Frontal cortex (tissue), 4 donors: ENCODE measurements around the gene ZNF442. TPM values are rescaled to one million over a fixed set of nuclear protein-coding genes. Genes with fewer than 3 reads are reported as not detected.
"Not testable (repeated sequence)": the region's sequence is repeated elsewhere in the genome, so short reads cannot be mapped to it uniquely, and the experiment has no call there.

Source experiments
- DNase-seq, 2 donors: peaks; one replicate each; pipeline ENCODE4 v3.0.0; 2012; ENCODE audit warnings: low spot score in 2 of 2
- FAIRE-seq: peaks from 2 replicates; lab custom pipeline; 2012; peaks lifted over from hg19 to GRCh38; lab: Jason Lieb, UNC
- total RNA-seq: library from RNA; depleted of rRNA; stranded (reverse); fragments of >200 nt; gene quantifications from one replicate; pipeline ENCODE4 v1.2.3, GENCODE V29; 2014
- donor health status: control.
- donor health status: control.
- donor health status: control.

The ZNF442 gene
- 4.9 TPM for total RNA-seq

- peak; percentile 24 for FAIRE-seq
Measured at GRCh38 chr19:12365236-12366162, at the start of gene ZNF442. Gene ZNF442, minus strand, starts transcription at chr19:12365683. Its CDS starts 2,052 bp downstream, at chr19:12363631.

GRCh38 chr19:12411893-12412292 lies 46.4 kb upstream of the ZNF442 start:
- no peak for FAIRE-seq

More at GRCh38 chr19:12365236-12366162, at the start of gene ZNF442:
- peak; percentile 94 to 96 for DNase-seq

GRCh38 chr19:12400633-12401502 lies 35.4 kb upstream of the ZNF442 start, which contains the start of gene ZNF799:
Gene ZNF799, minus strand, starts transcription at chr19:12401271. Its CDS starts 201 bp downstream, at chr19:12401070.
- DNase-seq: peak; percentile 81 to 84
- FAIRE-seq: no peak

More at GRCh38 chr19:12411893-12412292, 46.4 kb upstream of the ZNF442 start:
- no peak for DNase-seq

- FAIRE-seq: not testable (repeated sequence)
Measured at GRCh38 chr19:12399901-12400632, 34.6 kb upstream of the ZNF442 start.

GRCh38 chr19:12391148-12391547 lies 25.7 kb upstream of the ZNF442 start:
- not testable (repeated sequence) for DNase-seq, FAIRE-seq

More at GRCh38 chr19:12399901-12400632, 34.6 kb upstream of the ZNF442 start:
- DNase-seq: not testable (repeated sequence)

- DNase-seq, FAIRE-seq: not testable (repeated sequence)
Measured at GRCh38 chr19:12386365-12386764, 20.9 kb upstream of the ZNF442 start.

GRCh38 chr19:12380444-12380737 lies 14.9 kb upstream of the ZNF442 start:
- DNase-seq (no peak), FAIRE-seq (no peak)

GRCh38 chr19:12379732-12380443 lies 14.4 kb upstream of the ZNF442 start:
- DNase-seq: no peak
- FAIRE-seq: no peak

GRCh38 chr19:12374026-12374425 lies 8.5 kb upstream of the ZNF442 start:
- FAIRE-seq: no peak

GRCh38 chr19:12364391-12365235 lies 870 bp downstream of the ZNF442 start:
- no peak for FAIRE-seq

More at GRCh38 chr19:12374026-12374425, 8.5 kb upstream of the ZNF442 start:
- DNase-seq: no peak

GRCh38 chr19:12362236-12362635 lies 3.2 kb downstream of the ZNF442 start:
- FAIRE-seq: not testable (repeated sequence)

More at GRCh38 chr19:12364391-12365235, 870 bp downstream of the ZNF442 start:
- DNase-seq: peak; percentile 23 to 39

GRCh38 chr19:12353375-12353774 lies 12.1 kb downstream of the ZNF442 start:
- DNase-seq (no peak), FAIRE-seq (no peak)

More at GRCh38 chr19:12362236-12362635, 3.2 kb downstream of the ZNF442 start:
- DNase-seq: not testable (repeated sequence)

- FAIRE-seq: no peak
Measured at GRCh38 chr19:12350890-12351197, 14.6 kb downstream of the ZNF442 start.

GRCh38 chr19:12350185-12350889 lies 15.1 kb downstream of the ZNF442 start:
- FAIRE-seq: no peak
- DNase-seq: no peak

More at GRCh38 chr19:12350890-12351197, 14.6 kb downstream of the ZNF442 start:
- no peak for DNase-seq

- DNase-seq (no peak), FAIRE-seq (no peak)
Measured at GRCh38 chr19:12346896-12347295, 18.6 kb downstream of the ZNF442 start.

GRCh38 chr19:12345197-12345596 lies 20.3 kb downstream of the ZNF442 start:
- no peak for FAIRE-seq
- DNase-seq: no peak
